ENCODE data around the gene CSF1. TPM values are rescaled to one million over a fixed set of nuclear protein-coding genes. Genes with fewer than 3 reads are reported as not detected.
A peak's percentile ranks its signal among the peaks of the same experiment; 100 is the strongest.

The CSF1 gene
- total and polyA plus RNA-seq, 2 donors (not counting 1 experiment from before 2014, with no cell fraction given), result 28.6 to 48.9 TPM

GRCh38 chr1:109927356-109927755 lies 16.7 kb downstream of the CSF1 start:
- peaks cover 49% of the 10 kb centered on the region for H3K36me3 ChIP-seq (ENCODE audit: control insufficient read depth, insufficient read depth, low read length)
- DNase-seq (ENCODE audit: low read depth in 2 of 2), result no peak
- no peak for TF ChIP-seq CTCF (conservative IDR thresholded peaks at IDR 0.05 in 1 of 2, IDR thresholded peaks at IDR 0.05 in 1 of 2; ENCODE audit: low read depth in 1 of 2, low read length in 2 of 2)
- TF ChIP-seq EZH2 (IDR thresholded peaks at IDR 0.05; ENCODE audit: low read length, missing control alignments), result no peak
- H3K79me2 ChIP-seq (ENCODE audit: control insufficient read depth, insufficient read depth, low read length), result no peaks in the 10 kb centered on the region
- H3K4me2 ChIP-seq (ENCODE audit: extremely low read depth, insufficient read depth, low read length), result no peak overlapping the region
- no peak overlapping the region for H3K9ac ChIP-seq (ENCODE audit: insufficient read depth, low read length)
- H3K27ac ChIP-seq (ENCODE audit: insufficient read depth, low read length), result peak overlapping the region; percentile 29
- no peaks in the 10 kb centered on the region for H3K27me3 ChIP-seq (ENCODE audit: control insufficient read depth, insufficient read depth, low read length)
- no peak overlapping the region for H3K4me3 ChIP-seq (replicated peaks in 1 of 4; ENCODE audit: control extremely low read depth in 1 of 4, insufficient read depth in 1 of 4, low read depth in 3 of 4, low read length in 4 of 4)
- H2AFZ ChIP-seq (ENCODE audit: low read length), result no peak overlapping the region
- no peaks in the 10 kb centered on the region for H3K9me3 ChIP-seq (ENCODE audit: control insufficient read depth, insufficient read depth, low read depth, low read length)
- peaks cover 18% of the 10 kb centered on the region for H3K4me1 ChIP-seq (ENCODE audit: control insufficient read depth, extremely low read depth, insufficient read depth, low read length)
- H4K20me1 ChIP-seq (ENCODE audit: control insufficient read depth, extremely low read depth, insufficient read depth, low read length), result no peaks in the 10 kb centered on the region

- Histone ChIP-seq H3K4me1 (ENCODE audit: control insufficient read depth, extremely low read depth, insufficient read depth, low read length) (peaks cover 18% of the 10 kb centered on the region), H3K4me3 (replicated peaks in 1 of 4; ENCODE audit: control extremely low read depth in 1 of 4, insufficient read depth in 1 of 4, low read depth in 3 of 4, low read length in 4 of 4) (no peak overlapping the region), H2AFZ (ENCODE audit: low read length) (no peak overlapping the region), H3K4me2 (ENCODE audit: extremely low read depth, insufficient read depth, low read length) (no peak overlapping the region), H3K27ac (ENCODE audit: insufficient read depth, low read length) (no peak overlapping the region), H3K79me2 (ENCODE audit: control insufficient read depth, insufficient read depth, low read length) (no peaks in the 10 kb centered on the region), H3K27me3 (ENCODE audit: control insufficient read depth, insufficient read depth, low read length) (no peaks in the 10 kb centered on the region), H3K9ac (ENCODE audit: insufficient read depth, low read length) (no peak overlapping the region), H3K9me3 (ENCODE audit: control insufficient read depth, insufficient read depth, low read depth, low read length) (no peaks in the 10 kb centered on the region), H3K36me3 (ENCODE audit: control insufficient read depth, insufficient read depth, low read length) (peaks cover 44% of the 10 kb centered on the region), H4K20me1 (ENCODE audit: control insufficient read depth, extremely low read depth, insufficient read depth, low read length) (no peaks in the 10 kb centered on the region)
- DNase-seq (ENCODE audit: low read depth in 2 of 2), result peak; percentile 62 to 97
- TF ChIP-seq CTCF (conservative IDR thresholded peaks at IDR 0.05 in 1 of 2, IDR thresholded peaks at IDR 0.05 in 1 of 2; ENCODE audit: low read depth in 1 of 2, low read length in 2 of 2) (no peak), EZH2 (IDR thresholded peaks at IDR 0.05; ENCODE audit: low read length, missing control alignments) (no peak)
Measured at GRCh38 chr1:109927911-109928321, 17.3 kb downstream of the CSF1 start.

GRCh38 chr1:109928591-109929111 lies 18.0 kb downstream of the CSF1 start:
- Histone ChIP-seq H3K9me3 (ENCODE audit: control insufficient read depth, insufficient read depth, low read depth, low read length) (no peaks in the 10 kb centered on the region), H2AFZ (ENCODE audit: low read length) (no peak overlapping the region), H3K4me2 (ENCODE audit: extremely low read depth, insufficient read depth, low read length) (no peak overlapping the region), H4K20me1 (ENCODE audit: control insufficient read depth, extremely low read depth, insufficient read depth, low read length) (no peaks in the 10 kb centered on the region), H3K36me3 (ENCODE audit: control insufficient read depth, insufficient read depth, low read length) (peaks cover 37% of the 10 kb centered on the region), H3K4me1 (ENCODE audit: control insufficient read depth, extremely low read depth, insufficient read depth, low read length) (peaks cover 21% of the 10 kb centered on the region), H3K4me3 (replicated peaks in 1 of 4; ENCODE audit: control extremely low read depth in 1 of 4, insufficient read depth in 1 of 4, low read depth in 3 of 4, low read length in 4 of 4) (no peak overlapping the region), H3K27me3 (ENCODE audit: control insufficient read depth, insufficient read depth, low read length) (no peaks in the 10 kb centered on the region), H3K9ac (ENCODE audit: insufficient read depth, low read length) (no peak overlapping the region), H3K27ac (ENCODE audit: insufficient read depth, low read length) (no peak overlapping the region), H3K79me2 (ENCODE audit: control insufficient read depth, insufficient read depth, low read length) (no peaks in the 10 kb centered on the region)
- peak; percentile 78 to 94 for DNase-seq (ENCODE audit: low read depth in 2 of 2)
- TF ChIP-seq CTCF (conservative IDR thresholded peaks at IDR 0.05 in 1 of 2, IDR thresholded peaks at IDR 0.05 in 1 of 2; ENCODE audit: low read depth in 1 of 2, low read length in 2 of 2) (no peak), EZH2 (IDR thresholded peaks at IDR 0.05; ENCODE audit: low read length, missing control alignments) (no peak)
